GM04504 (cell line): Measurements from ENCODE around the gene LACTBL1.
A peak's percentile ranks its signal among the peaks of the same experiment; 100 is the strongest.

Experiments
- DNase-seq: peaks from one replicate; pipeline ENCODE4 v3.0.0-alpha.2; 2012; ENCODE audit warnings: low read depth

The LACTBL1 gene

DNA sequence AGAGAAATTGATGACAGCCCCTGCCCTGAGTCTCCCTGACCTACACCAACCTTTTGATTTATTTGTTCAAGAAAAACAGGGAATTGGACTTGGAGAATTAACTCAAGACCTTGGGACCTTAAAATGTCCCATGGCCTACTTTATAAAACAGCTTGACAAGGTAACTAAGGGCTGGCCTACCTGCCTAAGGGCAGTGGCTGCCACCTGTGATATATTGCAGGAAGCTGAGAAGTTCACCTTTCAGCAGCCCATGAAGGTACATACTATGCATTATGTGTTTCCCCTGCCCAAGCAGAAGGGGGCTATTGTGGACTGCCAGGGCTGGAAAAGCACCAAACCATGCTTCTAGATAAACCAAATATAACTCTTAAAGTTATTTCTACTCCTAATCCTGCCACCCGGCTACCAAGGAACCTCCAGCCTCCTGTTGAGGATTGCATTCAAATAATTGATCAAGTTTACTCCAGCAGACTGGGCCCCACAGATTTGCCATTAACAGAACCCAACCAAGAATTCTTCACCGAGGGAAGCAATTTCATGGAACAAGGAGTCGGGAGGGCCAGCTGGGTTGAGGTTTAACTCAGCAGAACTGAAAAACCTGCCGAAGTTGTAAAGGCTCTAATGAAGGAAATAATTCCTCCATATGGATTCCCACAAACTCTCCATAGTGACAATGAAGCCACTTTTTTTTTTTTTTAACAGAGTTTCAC, 28.2 kb downstream of the LACTBL1 start:
- DNase-seq = no peak

DNA sequence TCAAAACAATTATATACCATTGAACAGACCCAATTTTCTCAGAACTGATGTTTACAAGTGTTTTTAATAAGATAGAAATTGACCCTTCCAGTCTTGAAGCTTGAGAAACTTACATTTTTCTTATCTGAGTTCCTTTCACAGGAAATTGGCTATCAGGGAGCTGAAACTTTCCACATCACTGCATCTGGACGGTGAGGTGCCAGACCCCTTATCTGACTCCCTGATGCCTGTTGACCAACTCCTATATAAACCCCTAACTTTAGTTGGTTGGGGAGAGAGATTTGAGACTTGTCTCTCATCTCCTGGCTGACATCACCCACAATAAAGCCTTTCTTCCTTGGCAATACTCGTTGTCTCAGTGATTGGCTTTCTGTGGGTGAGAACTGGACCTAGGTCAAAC, 31.4 kb downstream of the LACTBL1 start:
- DNase-seq = no peak

DNA sequence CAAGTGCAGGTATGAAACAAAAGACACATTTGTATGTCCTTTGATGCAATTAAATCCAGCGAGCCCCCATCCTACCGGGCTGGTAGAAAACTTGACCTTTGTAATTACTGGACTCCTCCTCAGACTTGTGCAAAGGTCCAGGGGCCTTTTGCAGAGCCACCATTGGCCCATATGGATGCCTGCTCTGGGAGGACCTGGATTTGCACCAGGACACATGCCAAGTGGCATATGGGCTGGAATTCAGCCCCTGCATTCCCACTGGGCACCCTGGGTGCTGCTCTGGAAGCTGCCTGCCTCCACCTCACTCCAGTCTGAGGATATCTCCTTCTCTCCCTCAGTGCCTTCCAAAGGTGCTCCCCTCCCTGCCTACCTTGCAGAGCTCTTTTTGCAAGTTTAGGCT, 36.0 kb downstream of the LACTBL1 start:
- no peak for DNase-seq

DNA sequence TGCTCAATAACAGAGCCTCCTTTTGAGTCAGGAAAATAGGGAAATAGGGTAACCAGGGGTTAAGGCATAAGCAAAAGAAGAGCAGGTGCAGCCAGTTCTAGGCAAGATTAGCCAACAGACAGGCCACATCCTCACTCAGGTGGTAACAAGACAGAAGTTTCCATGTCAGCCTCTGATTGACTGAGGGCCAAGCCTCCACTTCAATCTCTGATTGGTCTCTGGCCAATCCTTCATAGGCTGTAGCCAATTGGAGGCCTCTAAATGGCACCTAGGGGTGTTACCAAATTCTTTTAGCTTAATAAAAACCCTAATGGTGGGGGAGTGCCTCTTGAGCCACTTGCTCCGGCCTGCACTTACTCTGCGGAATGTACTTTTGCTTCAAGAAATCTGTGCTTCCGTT, 37.2 kb downstream of the LACTBL1 start:
- no peak for DNase-seq

DNA sequence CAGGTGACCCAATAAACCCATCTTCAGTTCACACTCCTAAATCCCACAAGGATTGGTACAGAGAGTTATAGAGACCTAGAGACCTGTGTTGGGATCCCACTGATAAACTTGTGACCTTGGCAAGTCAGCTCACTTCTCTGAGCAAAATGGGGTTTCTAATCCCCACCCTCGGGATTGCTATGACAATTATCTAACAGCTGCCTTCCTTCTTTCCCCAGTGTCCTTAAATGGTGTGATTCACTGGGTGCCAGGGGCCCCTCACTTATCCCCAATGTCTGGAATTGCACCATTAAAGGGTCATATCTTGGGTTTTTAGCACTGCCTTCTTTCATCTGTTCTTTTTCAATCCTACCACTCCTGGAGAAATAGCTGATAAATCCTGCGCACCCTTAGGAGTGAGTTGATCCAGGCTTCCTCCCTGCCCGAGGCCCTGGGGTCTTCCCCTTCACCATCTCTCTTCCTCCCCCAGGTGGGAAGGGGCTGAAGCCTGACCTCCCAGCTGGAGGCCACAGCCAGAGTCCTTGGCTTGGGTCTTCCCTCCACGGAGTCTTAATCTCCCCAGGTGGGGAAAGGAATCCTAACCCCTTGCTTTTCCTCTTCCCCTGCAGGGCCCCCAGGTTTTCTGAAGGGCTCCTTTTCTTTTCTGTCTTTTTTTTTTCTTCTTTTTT, 39.7 kb downstream of the LACTBL1 start:
- DNase-seq = no peak

DNA sequence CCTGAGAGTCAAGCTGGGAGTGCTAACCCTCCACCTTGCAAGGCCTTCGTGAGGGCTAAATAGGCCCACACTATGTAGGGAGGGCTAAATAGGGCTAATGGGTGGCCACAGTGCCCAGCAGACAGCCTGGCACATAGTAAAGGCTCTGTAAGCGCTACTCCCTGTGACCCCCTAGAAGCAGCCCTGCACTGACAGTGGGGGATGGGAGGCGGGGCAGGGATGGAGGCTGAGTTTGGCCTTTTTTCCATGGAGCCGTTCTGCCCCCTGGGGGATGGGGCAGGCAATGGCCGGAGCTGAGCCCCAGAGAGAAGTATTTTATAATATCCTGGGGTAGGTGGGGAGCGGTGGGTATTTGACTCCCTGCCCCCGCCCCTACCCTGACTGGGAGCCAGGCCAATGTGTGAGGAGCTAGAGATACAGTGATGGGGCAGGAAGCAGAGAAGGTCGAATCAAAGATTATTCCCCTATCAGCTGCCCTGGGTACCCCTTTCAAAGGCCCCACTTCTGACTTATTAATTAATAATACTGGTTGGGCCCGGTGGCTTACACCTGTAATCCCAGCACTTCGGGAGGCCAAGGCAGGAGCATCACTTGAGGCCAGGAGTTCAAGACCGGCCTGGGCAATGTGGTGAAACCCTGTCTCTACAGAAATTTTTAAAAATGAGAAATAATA, 42.3 kb downstream of the LACTBL1 start:
- peak; percentile 9 for DNase-seq

DNA sequence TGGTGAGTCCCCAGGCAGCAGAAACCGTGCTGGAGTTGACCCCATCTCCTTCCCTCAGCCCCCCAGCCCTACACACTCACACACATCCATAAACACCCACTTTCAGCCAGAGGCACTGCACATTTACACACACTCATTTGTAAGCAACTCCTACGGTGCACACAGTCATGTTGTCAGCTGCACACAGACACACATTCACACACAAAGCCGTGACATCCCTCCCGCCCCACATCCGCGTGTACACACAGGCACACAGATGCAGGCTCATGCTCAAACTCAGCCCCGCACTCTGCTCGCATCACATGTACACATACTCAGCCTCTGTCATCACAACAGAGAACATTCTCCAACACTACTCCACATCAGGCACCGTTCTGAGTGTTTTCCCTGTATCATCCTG, 47.6 kb downstream of the LACTBL1 start:
- no peak for DNase-seq

DNA sequence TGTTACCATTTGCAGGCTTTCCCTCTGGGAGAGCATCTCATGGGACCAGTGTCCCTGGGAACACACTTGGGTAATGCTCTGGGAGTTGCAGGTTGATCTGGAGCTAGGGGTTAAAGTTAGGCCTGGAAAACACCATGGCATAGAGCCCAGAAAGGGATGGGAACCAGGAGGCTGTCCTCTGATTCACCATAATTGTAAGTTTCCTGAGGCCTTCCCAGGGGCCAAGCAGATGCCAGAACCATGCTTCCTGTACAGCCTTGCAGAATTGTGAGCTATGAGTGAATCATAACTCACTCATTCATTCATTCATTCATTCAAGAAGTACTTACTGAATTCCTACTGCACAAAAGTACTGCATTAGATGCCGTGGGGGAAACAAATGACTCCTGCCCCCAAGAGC, 50.0 kb downstream of the LACTBL1 start:
- no peak for DNase-seq

DNA sequence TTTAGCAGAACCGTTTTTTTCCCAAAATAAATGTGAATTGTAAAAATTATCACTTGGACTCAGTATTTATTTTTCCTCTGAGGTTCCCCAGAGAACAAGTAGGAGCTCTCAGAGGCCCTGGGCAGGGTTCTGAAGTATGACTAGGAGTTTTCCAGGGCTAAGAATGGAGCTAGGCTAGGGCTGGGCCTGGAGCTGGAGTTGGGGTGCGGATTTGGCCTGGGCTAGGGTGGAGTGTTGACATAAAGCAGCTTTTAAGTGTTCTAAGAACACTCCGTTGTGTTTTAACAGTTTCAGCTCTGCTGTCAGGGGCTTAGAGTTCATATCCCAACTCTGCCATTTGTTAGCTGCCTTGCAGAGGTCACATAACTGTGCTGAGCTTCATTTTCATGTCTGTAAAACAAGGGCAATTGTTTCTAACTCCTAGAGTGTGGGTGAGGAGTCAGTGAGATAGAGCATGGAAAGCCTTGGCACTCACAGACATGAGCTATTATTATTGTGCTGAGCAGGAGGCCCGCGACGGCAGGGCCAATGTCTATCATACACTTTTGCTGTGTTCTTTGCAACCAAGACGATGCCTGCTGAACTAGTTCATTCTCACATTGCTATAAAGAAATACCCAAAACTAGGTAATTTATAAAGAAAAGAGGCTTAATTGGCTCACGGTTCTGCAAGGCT, 51.1 kb downstream of the LACTBL1 start:
- no peak for DNase-seq

DNA sequence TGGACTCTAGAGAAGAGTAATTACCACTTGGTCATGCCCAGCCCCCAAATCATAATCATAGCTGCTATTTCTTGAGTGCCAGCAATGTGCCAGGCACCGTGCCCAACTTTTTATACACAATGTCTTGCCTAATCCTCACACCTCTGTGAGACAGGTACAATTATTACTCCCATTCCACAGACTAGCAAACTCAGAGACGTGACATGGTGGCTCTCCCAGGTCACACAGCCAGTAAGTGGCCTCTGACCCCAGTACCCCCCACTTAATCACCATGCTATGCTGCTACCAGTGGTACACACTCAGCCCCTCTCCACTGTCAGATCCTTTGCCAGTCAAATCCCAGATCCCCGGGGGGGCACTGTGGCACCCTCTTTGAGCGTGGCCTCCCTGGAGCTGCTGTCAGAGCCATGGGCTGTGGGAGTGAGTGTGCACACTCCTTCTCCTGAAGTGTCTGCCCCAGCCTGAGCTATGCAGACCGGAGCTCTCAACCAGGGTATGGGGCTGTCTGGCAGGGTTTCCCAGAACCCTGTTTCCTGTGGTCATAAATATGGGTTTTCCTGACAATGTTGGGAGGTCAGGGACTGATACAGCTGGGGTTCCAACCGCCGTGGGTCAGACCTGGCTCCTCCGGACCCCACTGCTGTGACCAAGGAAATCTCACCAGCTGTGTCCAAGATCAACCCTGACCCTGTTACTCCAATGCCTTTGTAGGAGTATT, 51.8 kb downstream of the LACTBL1 start:
- no peak for DNase-seq

DNA sequence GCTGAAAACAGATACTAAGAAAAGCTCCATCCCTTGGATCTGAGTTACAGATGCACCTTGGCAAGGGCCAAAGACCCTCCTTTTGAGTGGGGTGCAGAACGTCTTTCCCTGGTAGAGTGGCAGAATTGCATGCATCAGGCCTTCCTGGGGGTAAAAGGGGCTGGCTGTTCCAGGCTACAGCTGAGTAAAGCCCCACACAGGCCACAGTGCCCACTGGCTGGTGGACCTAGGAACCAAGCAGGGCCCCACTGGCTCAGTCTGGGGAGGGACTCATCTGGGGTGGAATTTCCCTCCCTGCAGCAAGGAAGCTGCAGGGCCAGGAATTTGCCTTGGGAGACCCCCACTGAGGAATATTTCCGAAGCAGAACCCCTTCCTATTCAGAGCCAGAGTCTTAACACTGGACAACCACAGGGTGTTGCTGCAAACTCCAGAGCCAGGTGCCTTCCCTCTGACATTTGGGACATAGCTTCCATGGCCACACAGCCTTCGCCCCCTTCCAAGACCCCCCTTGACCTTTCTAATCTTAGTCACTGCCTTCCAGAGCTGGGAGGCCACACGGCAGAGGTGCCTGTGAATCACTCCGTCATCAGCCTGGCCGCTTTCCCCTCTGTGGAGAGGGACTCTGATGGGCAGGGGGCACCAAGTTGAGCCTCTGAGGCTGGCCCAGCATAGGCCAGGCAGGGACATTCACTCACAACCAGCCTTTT, 52.5 kb downstream of the LACTBL1 start:
- no peak for DNase-seq

DNA sequence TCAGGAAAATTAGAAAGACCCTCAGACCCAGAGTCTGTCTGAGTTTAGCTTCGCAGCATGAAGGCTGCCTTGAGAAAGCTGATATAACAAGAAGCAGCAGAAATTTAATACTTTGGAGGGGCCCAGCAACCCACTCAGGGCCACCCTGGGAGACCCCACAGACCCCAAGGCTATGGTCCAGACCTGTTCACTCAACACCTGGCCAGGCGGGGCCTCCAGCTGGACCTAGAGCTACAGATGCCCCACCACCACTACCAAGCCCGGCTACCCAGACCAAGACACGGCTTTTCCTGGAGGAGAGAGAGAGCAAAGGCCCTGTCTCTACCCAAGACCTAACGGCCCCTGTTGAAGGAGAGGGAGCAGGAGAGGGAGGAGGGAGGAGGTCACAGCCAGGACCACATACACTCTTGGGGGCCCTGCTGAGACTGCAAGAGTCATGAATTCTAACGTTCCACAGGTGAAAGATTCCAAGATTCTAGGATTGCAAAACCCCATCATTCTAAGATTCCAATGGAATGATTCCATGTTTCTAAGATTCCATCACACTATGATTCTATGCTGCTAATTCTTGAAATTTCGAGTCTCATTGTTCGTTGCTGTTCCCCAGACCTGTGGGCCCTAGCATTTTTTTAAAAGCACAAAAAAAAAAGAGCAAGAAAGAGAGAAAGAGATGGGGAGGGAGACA, 53.2 kb downstream of the LACTBL1 start:
- DNase-seq = no peak

DNA sequence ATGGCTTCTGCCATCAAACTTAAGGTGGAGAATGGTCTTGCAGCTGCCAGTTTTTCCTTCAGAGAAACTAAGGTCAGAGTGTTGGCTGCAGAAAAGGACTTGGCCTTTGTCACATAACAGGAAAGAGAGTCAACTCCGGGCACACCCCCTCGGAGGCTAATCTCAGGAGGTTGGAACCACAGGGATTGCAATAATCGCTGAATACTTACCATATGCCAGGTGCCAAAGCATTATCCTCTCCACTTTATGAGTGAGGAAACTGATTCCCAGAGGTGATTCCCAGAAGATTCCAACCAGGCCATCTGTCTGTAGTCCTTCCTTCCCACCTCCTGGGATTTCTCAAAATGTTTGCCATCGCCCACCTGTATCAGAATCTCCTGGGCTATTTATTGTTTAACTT, 54.0 kb downstream of the LACTBL1 start:
- no peak for DNase-seq

DNA sequence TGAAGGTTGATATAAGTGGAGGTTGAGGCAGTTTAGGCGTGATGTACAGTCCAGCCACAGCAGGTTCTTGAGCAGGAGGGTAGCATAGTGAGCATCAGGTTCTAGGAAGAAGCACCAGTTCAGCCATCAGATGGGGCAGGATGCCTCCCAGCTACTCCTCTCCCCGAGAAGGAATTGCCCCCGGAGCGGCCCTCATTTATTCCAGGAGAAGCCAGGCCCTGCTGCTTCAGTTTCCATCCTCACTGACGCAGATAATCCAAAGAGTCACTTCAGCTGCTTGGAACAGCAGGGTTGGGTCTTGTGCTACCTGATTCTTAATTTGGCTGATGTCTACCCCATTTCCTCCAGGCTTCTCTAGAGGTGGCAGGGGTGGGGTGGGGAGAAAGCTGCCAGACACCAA, 54.7 kb downstream of the LACTBL1 start:
- no peak for DNase-seq

DNA sequence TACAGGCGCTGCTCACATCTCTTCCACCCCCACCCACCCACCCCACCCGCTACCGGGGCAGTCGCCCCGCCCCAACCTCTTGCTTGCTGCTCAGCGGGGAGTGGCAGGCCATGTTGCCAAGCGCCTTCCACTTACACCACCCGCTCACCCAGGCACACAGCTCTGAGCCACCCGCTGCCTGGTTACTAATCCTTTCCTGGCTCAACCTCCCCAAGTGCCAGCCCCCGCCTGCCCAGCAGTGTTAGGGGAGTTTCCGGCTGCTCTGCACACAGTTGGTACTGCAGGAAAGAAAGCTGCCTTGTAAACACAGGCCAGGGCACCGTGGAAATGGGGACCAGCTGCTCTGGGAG, 56.2 kb downstream of the LACTBL1 start:
- DNase-seq = no peak

DNA sequence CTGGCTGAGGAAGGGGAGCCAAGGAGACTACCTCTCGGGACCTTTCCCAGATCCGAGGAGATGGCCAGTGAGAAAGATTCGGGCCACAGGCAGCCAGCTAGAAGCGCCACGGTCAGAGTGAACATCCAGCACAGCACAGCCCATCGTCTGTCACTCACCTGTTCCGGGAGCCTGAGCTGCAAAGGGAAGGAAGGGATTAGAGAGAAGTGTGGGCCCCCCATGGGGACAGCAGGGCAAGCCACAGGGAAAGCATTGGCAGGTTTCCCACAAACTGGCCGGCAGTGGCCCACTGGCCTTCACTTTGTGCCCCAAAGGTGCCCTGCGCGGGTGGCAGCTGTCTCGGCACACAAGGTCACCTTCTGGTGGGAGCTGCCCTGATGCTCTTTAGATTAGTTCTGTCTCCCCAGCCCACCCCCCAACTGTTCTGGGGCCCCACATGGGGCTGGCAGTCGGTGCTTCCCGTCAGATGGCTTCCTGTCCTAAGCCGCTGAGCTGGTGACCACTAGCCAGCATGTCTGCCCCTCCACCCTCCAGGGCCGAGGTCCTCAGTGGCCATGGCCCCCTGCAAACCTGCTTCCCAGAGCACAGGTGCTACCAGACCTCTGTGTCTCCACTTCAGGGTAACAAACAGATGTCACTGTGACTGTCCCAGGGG, 56.7 kb downstream of the LACTBL1 start:
- DNase-seq = no peak

DNA sequence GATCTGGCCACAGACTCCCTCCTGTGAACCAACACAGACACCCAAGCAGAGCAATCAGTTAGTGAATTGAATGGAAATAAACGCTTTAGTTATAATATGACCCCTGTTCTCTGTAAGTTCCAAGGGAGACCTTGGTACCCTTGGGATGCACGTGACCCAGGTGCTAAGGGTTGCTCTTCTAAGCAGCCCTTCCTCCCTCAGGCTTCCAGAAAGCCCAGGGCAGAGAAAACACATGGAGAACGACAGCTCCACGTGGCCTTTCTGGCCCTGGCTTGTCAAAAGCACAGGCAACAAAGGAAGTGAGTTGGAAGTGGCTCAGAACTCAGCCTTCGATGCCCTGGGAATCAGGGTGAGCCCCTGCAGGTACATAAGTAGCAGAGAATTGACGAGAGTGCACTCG, 57.4 kb downstream of the LACTBL1 start:
- DNase-seq = no peak

DNA sequence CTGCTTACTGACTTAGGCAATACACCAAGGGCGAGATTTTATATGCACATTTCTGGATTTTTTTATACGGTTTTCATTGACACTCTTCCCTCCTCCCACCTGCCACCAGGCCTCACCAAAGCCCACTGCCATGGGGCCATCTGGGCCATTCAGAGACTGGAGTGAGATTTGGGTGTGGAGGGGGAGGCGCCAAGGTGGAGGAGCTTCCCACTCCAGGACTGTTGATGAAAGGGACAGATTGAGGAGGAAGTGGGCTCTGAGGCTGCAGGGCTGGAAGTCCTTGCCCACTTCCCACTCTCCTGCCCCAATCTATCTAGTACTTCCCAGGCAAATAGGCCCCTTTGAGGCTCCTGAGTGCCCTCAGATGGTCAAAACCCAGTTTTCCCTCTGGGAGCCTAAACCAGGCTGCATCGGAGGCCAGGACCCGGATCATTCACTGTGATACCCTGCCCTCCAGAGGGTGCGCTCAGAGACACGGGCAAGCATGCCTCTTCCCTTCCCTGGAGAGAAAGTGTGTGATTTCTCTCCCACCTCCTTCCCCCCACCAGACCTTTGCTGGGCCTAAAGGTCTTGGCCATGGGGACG, 57.9 kb downstream of the LACTBL1 start:
- DNase-seq = no peak

DNA sequence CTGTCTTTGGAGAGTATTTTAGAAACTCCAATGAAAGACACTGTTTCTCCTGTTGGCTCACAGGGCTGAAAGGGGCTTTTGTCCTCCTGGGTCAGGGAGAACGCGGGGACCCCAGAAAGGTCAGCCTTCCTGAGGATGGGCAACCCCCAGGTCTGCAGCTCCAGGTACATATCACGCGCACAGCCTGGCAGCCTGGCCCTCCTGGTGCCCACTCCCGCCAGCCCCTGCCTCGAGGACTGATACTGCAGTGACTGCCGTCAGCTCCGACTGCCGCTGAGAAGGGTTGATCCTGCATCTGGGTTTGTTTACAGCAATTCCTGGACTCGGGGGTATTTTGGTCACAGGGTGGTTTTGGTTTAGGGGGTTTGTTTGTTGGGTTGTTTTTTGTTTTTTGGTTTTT, 58.5 kb downstream of the LACTBL1 start:
- no peak for DNase-seq
